Ascending aorta (tissue), 2 donors: ENCODE results near the gene EHBP1. TPM values are rescaled to one million over a fixed set of nuclear protein-coding genes. Genes with fewer than 3 reads are reported as not detected.

Experiments used
- DNase-seq, 2 donors: peaks; one replicate each; pipeline ENCODE4 v3.0.0-alpha.2; 2019; ENCODE audit warnings: low spot score in 2 of 2
- H3K27ac ChIP-seq, 2 donors: fragments of 200-600 bp; sonication (generic); one replicate each; pipeline ENCODE4 v1.5.1; 2016 to 2017; ENCODE audit warnings: mild to moderate bottlenecking in 1 of 2
- H3K27me3 ChIP-seq: fragments of 200-600 bp; sonication (generic); one replicate; pipeline ENCODE4 v1.5.1; 2017
- H3K36me3 ChIP-seq, 2 donors: fragments of 200-600 bp; sonication (generic); one replicate each; pipeline ENCODE4 v1.5.1; 2016
- H3K4me1 ChIP-seq, 2 donors: fragments of 200-600 bp; sonication (generic); one replicate each; pipeline ENCODE4 v1.5.1; 2016 to 2017; ENCODE audit warnings: mild to moderate bottlenecking in 1 of 2
- H3K4me3 ChIP-seq, 2 donors: fragments of 200-600 bp; sonication (generic); one replicate each; pipeline ENCODE4 v1.5.1; 2016 to 2017; ENCODE audit warnings: mild to moderate bottlenecking in 1 of 2
- H3K9me3 ChIP-seq, 2 donors: fragments of 200-600 bp; sonication (generic); one replicate each; pipeline ENCODE4 v1.5.1; 2016
- CTCF ChIP-seq, 3 experiments: fragments of 200-600 bp in 2 of 3; fragments of 450-650 bp in 1 of 3; sonication (generic) in 2 of 3; IDR thresholded peaks; one replicate each; pipeline ENCODE4 v1.5.1; 2016 to 2019; ENCODE audit warnings: antibody characterized with exemption in 3 of 3, mild to moderate bottlenecking in 1 of 3, moderate library complexity in 1 of 3
- intact Hi-C: fragments of 100-400 bp; cut with DNase I; formaldehyde crosslinking; loops from one replicate; pipeline ENCODE4 v1.15.1; 2023
- total RNA-seq: library from RNA; depleted of rRNA; stranded (reverse); fragments of >200 nt; gene quantifications from one replicate; pipeline ENCODE4 v1.1.0, GENCODE V29; 2016

Gene EHBP1
- total RNA-seq, 1 donor from 2014 or later, result 19.9 TPM

- no peaks in the 10 kb centered on the region for H3K9me3 ChIP-seq
- H3K4me3 ChIP-seq, result no peak overlapping the region
- H3K4me1 ChIP-seq, result peaks cover 0 to 10% of the 10 kb centered on the region in 2 donors
- TF ChIP-seq CTCF (IDR thresholded peaks at IDR 0.05), result no peak
- no peak for DNase-seq
- intact Hi-C loops, result no loop called here
- H3K36me3 ChIP-seq, result no peaks in the 10 kb centered on the region
- H3K27me3 ChIP-seq, result no peaks in the 10 kb centered on the region
- H3K27ac ChIP-seq, result no peak overlapping the region
These were observed 40.1 kb upstream of the EHBP1 start for GRCh38 chr2:62665446-62665845.

GRCh38 chr2:62669180-62669579 lies 36.3 kb upstream of the EHBP1 start:
- H3K27ac ChIP-seq, result no peak overlapping the region
- H3K4me1 ChIP-seq, result peaks cover 0 to 4% of the 10 kb centered on the region in 2 donors
- intact Hi-C loops, result no loop called here
- no peak for DNase-seq
- no peaks in the 10 kb centered on the region for H3K36me3 ChIP-seq
- no peaks in the 10 kb centered on the region for H3K9me3 ChIP-seq
- H3K4me3 ChIP-seq, result no peak overlapping the region
- TF ChIP-seq CTCF (IDR thresholded peaks at IDR 0.05), result no peak
- H3K27me3 ChIP-seq, result no peaks in the 10 kb centered on the region

GRCh38 chr2:62672601-62673000 lies 32.9 kb upstream of the EHBP1 start:
- no peaks in the 10 kb centered on the region for H3K36me3 ChIP-seq
- no peak for DNase-seq
- no peak for TF ChIP-seq CTCF (IDR thresholded peaks at IDR 0.05)
- intact Hi-C loops, result no loop called here
- no peak overlapping the region for H3K27ac ChIP-seq
- no peaks in the 10 kb centered on the region for H3K9me3 ChIP-seq
- no peak overlapping the region for H3K4me3 ChIP-seq
- H3K4me1 ChIP-seq, result no peaks in the 10 kb centered on the region
- H3K27me3 ChIP-seq, result no peaks in the 10 kb centered on the region

- H3K27ac ChIP-seq, result no peak overlapping the region
- TF ChIP-seq CTCF (IDR thresholded peaks at IDR 0.05), result no peak
- no peaks in the 10 kb centered on the region for H3K9me3 ChIP-seq
- no peak overlapping the region for H3K4me3 ChIP-seq
- intact Hi-C loops, result no loop called here
- H3K27me3 ChIP-seq, result no peaks in the 10 kb centered on the region
- no peak for DNase-seq
- H3K4me1 ChIP-seq, result no peaks in the 10 kb centered on the region
- H3K36me3 ChIP-seq, result no peaks in the 10 kb centered on the region
These were observed 30.5 kb upstream of the EHBP1 start for GRCh38 chr2:62675062-62675461.

GRCh38 chr2:62685256-62685655 lies 20.3 kb upstream of the EHBP1 start:
- TF ChIP-seq CTCF (IDR thresholded peaks at IDR 0.05), result no peak
- Histone ChIP-seq H3K36me3 (no peaks in the 10 kb centered on the region), H3K4me3 (no peak overlapping the region), H3K9me3 (no peaks in the 10 kb centered on the region), H3K4me1 (no peaks in the 10 kb centered on the region), H3K27ac (no peak overlapping the region), H3K27me3 (no peaks in the 10 kb centered on the region)
- no peak for DNase-seq
- intact Hi-C loops, result no loop called here

GRCh38 chr2:62686012-62686685 lies 19.4 kb upstream of the EHBP1 start:
- H3K36me3 ChIP-seq, result no peaks in the 10 kb centered on the region
- intact Hi-C loops, result no loop called here
- no peak overlapping the region for H3K27ac ChIP-seq
- no peak for DNase-seq
- H3K4me1 ChIP-seq, result no peaks in the 10 kb centered on the region
- H3K9me3 ChIP-seq, result no peaks in the 10 kb centered on the region
- H3K4me3 ChIP-seq, result no peak overlapping the region
- H3K27me3 ChIP-seq, result no peaks in the 10 kb centered on the region
- no peak for TF ChIP-seq CTCF (IDR thresholded peaks at IDR 0.05)
